GM18517 (cell line): ENCODE data around the gene PIK3R6.
"Not testable (repeated sequence)": the region's sequence is repeated elsewhere in the genome, so short reads cannot be mapped to it uniquely, and the experiment has no call there.

Experiments
- ATAC-seq: cut with Tn5 transposase; IDR thresholded peaks from one replicate; pipeline ENCODE4 v1.9.1; 2021; ENCODE audit warnings: mild to moderate bottlenecking, moderate library complexity; ENCODE audit not compliant: unreplicated experiment

Gene PIK3R6

DNA sequence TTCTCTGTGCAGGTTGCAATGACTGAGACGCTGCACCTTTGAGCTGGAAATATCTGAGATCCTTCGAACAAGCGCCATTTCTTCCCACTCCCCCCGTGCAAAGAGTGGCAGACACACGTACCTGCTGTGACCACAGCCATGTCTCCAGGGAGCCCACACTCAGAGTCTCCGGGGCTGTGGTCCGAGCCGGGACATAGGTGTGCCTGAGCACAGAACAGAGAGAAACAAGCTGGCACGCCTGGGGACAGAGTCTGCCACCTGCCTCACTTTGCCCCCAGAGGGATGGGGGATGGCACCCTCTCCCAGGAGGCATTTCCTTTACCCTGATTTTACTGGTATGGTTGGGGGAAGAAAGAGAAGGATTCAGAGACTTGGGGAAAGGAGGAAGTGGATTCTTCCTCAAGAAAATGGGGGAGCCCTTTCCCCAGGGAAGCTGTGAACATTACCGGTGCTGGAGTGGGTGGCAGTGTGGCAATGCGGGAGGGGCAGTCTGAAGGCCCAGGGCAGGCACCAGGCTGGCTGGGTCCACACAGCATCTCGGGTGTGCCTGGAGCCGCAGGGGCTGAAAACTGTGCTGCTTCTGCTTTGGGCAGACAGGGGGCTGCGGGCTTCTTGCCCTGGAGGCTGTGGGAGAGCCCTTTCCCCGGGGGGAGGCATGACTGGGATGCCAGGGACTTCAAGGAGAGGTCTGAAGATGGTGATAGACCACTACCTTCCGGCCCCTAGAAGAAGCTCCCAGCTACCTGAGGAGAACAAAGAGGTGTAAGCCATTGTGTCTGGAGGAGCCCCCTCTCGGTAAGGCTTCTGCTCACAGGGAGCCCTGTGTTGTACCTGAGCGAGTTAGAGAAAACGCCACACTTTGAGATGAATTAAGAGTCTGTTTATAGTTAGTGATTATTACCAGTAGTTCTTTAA, 6.6 kb upstream of the PIK3R6 start:
- no peak for ATAC-seq

DNA sequence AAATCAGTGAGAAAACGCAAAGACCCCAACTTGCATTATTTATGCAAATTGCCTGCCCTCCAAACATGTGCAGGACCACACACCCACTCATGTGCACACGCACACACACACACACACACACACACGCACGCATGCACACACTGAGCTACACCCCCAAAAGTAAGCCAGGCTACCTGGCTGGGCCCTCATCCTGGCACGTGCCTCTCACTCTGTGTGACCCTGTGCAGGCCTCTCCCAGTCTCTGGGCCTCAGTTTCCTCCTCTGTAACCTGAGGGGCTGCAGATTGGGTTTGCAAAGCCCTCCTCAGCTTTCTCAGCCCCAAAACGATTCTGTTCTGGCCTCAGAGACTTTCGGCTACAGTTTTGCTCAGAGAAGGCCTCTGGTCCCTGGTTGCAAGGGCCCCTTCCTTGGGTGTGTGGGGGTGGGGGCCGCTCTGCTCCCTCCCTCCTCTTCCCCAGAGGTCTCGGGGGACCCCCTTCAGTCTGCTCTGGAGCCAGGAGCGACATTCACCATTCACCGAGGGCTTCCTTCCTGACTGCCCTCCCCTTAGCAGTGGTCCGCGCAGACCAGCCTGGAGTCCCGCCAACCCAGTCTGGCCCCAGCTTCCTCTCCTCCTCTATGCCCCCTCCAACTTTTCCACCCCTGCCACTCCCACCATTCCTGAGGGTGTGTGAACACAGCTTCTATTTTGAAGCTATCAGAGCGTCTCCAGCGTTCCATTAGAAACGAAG, 5.4 kb upstream of the PIK3R6 start:
- no peak for ATAC-seq

DNA sequence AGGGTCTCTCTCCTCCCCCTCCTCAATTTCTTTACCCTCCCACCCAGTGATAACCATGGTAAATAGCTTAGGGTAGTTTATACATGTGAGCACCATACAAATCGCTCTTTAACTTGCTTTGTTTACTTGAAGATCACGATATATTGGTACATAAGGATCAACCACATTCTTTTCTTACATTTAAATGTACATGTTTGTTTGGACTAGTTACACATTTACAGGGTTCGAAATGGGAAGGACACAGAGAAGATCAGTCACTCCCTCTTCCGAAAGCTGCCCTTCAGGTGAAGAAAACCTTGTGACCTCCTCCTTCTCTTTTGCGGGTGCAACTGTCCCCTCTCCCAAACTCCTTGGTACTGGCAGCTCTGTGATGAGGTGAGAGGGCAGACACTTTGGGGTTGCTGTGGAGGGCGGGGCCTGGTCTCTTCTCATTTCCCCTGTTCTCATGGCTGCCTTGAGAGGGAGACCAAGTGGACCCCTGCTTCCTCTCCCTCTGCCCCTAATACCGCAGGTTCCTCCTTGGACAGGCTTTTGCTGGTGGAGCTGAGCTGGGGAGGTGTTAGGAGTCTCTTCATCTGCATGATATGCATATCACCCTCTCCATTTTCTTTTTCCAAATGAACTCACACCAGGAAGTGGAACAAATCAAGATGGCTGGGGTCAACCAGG, 4.7 kb upstream of the PIK3R6 start:
- ATAC-seq = no peak

GRCh38 chr17:8871081-8871581, 3.7 kb upstream of the PIK3R6 start:
- no peak for ATAC-seq

DNA sequence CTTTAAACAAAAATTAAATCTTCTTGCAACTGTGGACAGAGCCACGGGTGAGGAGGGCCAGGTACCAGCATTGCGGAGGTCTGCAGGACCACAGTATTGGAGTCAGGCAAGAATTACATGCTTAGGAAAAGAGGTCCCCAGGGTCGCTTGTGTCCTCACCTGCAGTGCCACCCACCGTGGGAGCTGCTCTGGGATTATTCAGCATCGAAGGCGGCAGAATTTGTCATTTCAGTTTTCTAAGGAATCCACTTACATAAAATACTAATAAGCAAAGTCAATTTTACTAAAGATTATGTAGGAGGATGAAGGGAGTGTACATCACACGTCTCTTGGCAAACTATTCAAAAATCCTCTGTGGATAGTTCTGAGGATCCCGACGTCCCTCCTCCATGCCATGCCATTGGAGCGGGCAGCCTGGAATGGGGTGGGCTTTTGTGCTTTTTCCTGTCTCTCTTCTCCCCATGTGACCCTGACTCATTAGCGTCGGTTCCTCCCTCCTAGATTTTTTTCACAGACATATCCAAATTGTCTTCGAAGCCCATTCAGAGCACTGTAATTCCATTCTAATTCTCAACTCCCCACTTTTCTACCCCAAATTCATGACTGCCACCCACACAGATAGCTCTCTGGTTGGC, 3.0 kb upstream of the PIK3R6 start:
- ATAC-seq = no peak

GRCh38 chr17:8869114-8869815, 1.8 kb upstream of the PIK3R6 start:
- no peak for ATAC-seq

DNA sequence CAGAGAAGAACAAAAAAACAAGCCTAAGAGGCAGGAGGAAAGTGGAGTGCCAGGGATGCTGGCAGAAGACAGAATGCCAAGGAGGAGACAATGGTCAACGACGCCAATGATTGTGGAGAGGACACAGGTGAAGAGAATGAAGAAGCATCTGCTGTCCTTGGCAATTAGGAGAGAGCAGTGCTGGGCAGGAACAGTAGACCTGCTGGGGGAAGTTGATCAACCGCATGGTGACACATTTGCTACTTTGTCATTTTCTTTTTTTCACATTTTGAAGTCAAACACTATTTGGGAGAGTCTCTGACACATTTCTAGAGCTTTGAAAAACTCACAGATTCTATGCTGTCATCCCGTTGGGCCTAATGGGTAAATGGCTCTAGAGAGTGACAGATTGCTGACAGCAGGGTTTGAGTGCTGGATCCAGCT, 1.1 kb upstream of the PIK3R6 start:
- ATAC-seq = no peak

DNA sequence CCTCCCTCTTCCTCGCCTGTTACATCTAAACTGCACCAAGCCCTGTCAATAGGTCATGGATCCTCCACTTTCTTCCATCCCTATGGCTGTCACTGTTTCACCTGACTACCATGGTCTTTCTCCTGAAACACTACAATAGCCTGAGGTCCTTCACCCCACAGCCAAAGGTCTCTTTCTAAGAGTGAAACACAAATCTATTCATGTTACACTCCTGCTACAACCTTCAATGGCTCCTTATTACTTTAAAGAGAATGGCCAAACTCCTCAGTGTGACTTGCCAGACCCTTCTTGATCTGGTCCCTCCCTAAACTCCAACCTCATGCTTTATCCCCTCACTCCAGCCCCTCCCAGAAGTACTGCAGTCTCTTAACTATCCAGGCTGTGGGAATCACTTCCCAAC, 618 bp upstream of the PIK3R6 start:
- ATAC-seq = no peak

GRCh38 chr17:8865811-8866210, 1.7 kb downstream of the PIK3R6 start:
- no peak for ATAC-seq

- ATAC-seq = no peak
Measured at GRCh38 chr17:8865385-8865784, 2.1 kb downstream of the PIK3R6 start.

- no peak for ATAC-seq
Measured at GRCh38 chr17:8862213-8863056, 5.0 kb downstream of the PIK3R6 start.

DNA sequence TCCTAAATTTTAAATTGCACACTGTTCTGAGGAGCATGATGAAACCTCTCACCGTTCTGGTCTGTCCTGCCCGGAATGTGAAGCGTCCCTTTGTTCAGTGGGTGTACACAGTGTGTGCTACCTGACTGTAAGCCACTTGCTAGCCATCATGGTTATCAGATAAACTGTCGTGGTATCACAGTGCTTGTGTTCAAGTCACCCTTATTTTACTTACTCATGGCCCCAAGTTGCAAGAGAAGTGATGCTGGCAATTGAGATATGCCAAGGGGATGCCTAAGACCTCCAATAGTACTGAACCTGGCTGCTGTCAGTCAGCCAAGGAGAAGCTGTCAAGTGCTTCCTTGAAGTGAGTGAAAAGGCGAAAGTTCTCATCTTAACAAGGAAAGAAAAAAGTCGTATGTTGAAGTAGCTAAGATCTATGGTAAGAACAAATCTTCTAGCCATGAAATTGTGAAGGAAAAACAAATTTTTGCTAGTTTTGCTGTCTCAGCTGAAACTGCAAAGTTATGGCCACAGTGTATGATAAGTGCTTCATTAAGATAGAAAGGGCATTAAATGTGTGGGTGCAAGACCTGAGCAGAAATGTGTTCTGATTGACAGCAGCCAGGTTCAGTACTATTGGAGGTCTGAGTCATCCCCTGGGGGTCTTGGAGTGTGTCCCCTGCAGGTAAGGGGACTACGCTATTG, 5.8 kb downstream of the PIK3R6 start:
- ATAC-seq = no peak

DNA sequence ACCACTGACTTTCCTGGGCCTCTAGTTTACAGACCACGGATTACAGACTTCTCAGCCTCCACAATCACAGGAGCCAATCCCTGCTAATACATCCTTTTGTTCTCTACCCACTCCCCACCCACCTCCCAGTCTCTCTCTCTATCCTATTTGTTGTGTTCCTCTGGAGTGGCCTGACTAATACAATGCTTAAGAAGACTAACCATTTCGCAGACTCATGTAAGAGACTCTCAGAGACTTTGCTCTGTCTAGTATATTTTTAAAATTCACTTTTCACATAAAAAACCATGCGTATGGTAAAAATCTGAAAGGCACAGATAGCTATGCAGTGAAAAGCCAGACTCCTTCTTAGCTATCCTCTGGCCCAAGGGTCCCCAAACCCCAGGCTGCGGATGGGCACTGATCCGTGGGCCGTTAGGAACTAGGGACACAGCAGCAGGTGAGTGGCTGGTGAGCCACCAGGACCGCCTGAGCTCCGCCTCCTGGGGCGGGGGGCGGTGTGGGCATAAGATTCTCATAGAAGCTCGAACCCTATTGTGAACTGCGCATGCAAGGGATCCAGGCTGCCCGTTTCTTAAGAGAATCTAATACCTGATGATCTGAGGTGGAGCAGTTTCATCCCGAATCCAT, 7.6 kb downstream of the PIK3R6 start:
- ATAC-seq = no peak

DNA sequence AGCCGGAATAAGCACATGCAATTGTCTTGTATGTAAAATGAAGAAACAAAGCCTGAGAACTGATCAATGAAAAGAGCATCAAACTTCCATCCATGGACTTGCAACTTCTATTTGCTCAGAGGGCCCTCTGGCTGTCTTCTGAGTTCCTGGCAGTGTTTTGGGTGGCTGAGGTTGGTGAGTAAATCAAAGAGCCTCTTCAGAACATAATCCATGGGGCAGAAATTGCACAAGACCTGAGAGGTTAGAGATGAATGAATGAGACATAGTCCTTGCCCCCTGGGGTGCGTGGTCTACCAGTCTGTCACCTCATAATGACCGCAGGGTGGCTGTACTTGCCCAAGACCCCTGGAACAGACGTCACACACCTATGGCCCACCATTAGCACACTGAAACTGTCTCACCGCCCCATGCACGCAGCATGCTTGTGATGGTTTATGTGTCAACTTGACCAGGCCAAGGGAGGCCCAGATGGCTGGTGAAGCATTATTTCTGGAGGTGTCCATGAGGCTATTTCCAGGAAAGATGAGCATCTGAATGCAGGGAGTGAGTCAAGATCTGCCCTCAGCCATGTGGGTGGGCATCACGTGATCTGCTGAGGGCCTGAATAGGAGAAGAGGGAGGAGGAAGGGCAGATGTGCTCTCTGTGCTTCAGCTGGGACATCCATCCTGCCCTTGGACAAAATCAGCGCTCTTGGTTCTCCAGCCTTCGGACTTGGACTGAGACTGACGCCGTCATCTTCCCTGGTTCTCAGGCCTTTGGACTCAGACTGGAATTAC, 8.3 kb downstream of the PIK3R6 start:
- no peak for ATAC-seq

GRCh38 chr17:8857919-8858318, 9.6 kb downstream of the PIK3R6 start:
- peak; percentile 46 for ATAC-seq

- no peak for ATAC-seq
Measured at GRCh38 chr17:8856869-8857575, 10.5 kb downstream of the PIK3R6 start.

GRCh38 chr17:8856205-8856603, 11.3 kb downstream of the PIK3R6 start:
- ATAC-seq = not testable (repeated sequence)
